PC-9 (cell line): ENCODE measurements around the gene C17orf113. TPM values are rescaled to one million over a fixed set of nuclear protein-coding genes. Genes with fewer than 3 reads are reported as not detected.

Source experiments
- BruUV-seq: library from RNA; stranded (reverse); fragments of 400-500 nt; replicated peaks from 2 replicates; lab custom pipeline; 2021; lab: Mats Ljungman, UMichigan
- CTCF ChIA-PET: fragments of 300-600 bp; sonication (Branson Sonifier 250); formaldehyde crosslinking; loops from one replicate; lab custom pipeline; 2022; ENCODE audit warnings: antibody characterized with exemption; lab: Charles Lee
- POLR2A ChIA-PET: fragments of 300-600 bp; sonication (Branson Sonifier 250); formaldehyde crosslinking; loops from one replicate; lab custom pipeline; 2022; ENCODE audit warnings: antibody characterized with exemption; ENCODE audit not compliant: unreplicated experiment; lab: Charles Lee
- DNase-seq, 2 experiments: peaks; one replicate each; pipeline versions ENCODE4 v3.0.0 to v3.0.0-alpha.2; 2015 to 2022; ENCODE audit warnings: mixed read lengths in 1 of 2
- H2AFZ ChIP-seq: fragments of 200-600 bp; sonication (generic); 2 replicates; pipeline ENCODE4 v1.8.1; 2017; ENCODE audit warnings: antibody characterized with exemption
- H3F3A ChIP-seq: fragments of 200-600 bp; sonication (generic); 2 replicates; pipeline ENCODE4 v1.8.1; 2017; ENCODE audit warnings: antibody characterized with exemption, mild to moderate bottlenecking, low read depth; ENCODE audit not compliant: insufficient read depth
- H3K27ac ChIP-seq: fragments of 200-600 bp; sonication (generic); 2 replicates; pipeline ENCODE4 v1.6.1; 2016; ENCODE audit warnings: mixed run types
- H3K27me3 ChIP-seq: fragments of 200-600 bp; sonication (generic); 2 replicates; pipeline ENCODE4 v1.6.1; 2016; ENCODE audit warnings: low read depth, mixed run types; ENCODE audit not compliant: insufficient read depth
- H3K36me3 ChIP-seq: fragments of 200-600 bp; sonication (generic); 2 replicates; pipeline ENCODE4 v1.6.1; 2016; ENCODE audit warnings: low read depth, mixed run types
- H3K4me1 ChIP-seq: fragments of 200-600 bp; sonication (generic); replicated peaks from 2 replicates; pipeline ENCODE4 v1.6.1; 2016; ENCODE audit warnings: mixed run types; ENCODE audit not compliant: insufficient read depth
- H3K4me2 ChIP-seq: fragments of 200-600 bp; sonication (generic); 2 replicates; pipeline ENCODE4 v1.6.1; 2017; ENCODE audit warnings: mixed run types
- H3K4me3 ChIP-seq: fragments of 200-600 bp; sonication (generic); 2 replicates; pipeline ENCODE4 v1.6.1; 2016; ENCODE audit warnings: mixed run types
- H3K79me2 ChIP-seq: fragments of 200-600 bp; sonication (generic); 2 replicates; pipeline ENCODE4 v1.6.1; 2017; ENCODE audit warnings: low read depth, mixed run types
- H3K9me2 ChIP-seq: fragments of 200-600 bp; sonication (generic); 2 replicates; pipeline ENCODE4 v1.8.1; 2017; ENCODE audit warnings: mild to moderate bottlenecking; ENCODE audit not compliant: insufficient read depth
- H3K9me3 ChIP-seq: fragments of 200-600 bp; sonication (generic); 2 replicates; pipeline ENCODE4 v1.8.1; 2016; ENCODE audit warnings: low read depth; ENCODE audit not compliant: insufficient read depth
- H4K20me1 ChIP-seq: fragments of 200-600 bp; sonication (generic); 2 replicates; pipeline ENCODE4 v1.8.1; 2017; ENCODE audit not compliant: insufficient read depth
- EZH2 ChIP-seq: fragments of 200-600 bp; sonication (generic); IDR thresholded peaks from 2 replicates; pipeline ENCODE4 v1.8.0; 2017; ENCODE audit warnings: antibody characterized with exemption, low read depth
- intact Hi-C: fragments of 100-400 bp; cut with micrococcal nuclease; formaldehyde crosslinking; loops from one replicate; pipeline ENCODE4 v1.10.0; 2022; ENCODE audit not compliant: unreplicated experiment
- total RNA-seq: library from RNA; stranded (reverse); gene quantifications from 2 replicates; pipeline ENCODE4 v1.2.3, GENCODE V29; 2021
- TF ChIP-seq, protein P1 (sequence below): fragments of 200-600 bp; sonication (generic); conservative IDR thresholded peaks from 2 replicates; pipeline ENCODE4 v1.6.1; 2017; ENCODE audit warnings: mixed run types, antibody characterized with exemption, mild to moderate bottlenecking, moderate library complexity

Gene C17orf113
- total RNA-seq, 1 experiment from 2014 or later = 3.4 TPM

DNA sequence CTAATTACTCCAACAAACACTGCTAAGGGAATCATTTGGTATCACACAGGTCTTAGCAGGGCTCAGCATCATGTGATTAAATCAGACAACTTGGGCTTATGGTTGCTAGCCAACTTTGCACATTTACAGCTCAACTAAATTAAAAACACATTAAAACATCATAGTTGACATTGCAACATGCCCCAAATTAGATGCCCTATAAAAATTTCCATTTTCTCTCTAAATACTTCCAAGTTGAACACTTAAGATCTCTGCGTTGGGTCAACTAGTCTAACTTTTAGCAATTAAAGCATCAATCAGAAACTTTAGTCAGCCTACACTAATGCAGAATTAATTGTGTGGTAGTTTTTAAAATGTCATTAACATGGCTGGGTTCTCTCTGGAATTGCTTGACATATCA, 45.2 kb downstream of the C17orf113 start:
- BruUV-seq = no TSS peak
- CTCF ChIA-PET = interaction anchor here (1.4 kb wide), 1 partner anchor 18 kb away, joined by 3 read pairs; no protein-coding TSS in a partner anchor
- no peaks in the 10 kb centered on the region for H3K9me3 ChIP-seq
- peaks cover 88% of the 10 kb centered on the region for H4K20me1 ChIP-seq
- H3K4me3 ChIP-seq = no peak overlapping the region
- no peak overlapping the region for H3K27ac ChIP-seq
- DNase-seq = no peak
- no peaks in the 10 kb centered on the region for H3F3A ChIP-seq
- no peak overlapping the region for H3K4me2 ChIP-seq
- intact Hi-C loops = no loop called here
- H3K9me2 ChIP-seq = no peaks in the 10 kb centered on the region
- H2AFZ ChIP-seq = no peak overlapping the region
- TF ChIP-seq, protein P1, sequence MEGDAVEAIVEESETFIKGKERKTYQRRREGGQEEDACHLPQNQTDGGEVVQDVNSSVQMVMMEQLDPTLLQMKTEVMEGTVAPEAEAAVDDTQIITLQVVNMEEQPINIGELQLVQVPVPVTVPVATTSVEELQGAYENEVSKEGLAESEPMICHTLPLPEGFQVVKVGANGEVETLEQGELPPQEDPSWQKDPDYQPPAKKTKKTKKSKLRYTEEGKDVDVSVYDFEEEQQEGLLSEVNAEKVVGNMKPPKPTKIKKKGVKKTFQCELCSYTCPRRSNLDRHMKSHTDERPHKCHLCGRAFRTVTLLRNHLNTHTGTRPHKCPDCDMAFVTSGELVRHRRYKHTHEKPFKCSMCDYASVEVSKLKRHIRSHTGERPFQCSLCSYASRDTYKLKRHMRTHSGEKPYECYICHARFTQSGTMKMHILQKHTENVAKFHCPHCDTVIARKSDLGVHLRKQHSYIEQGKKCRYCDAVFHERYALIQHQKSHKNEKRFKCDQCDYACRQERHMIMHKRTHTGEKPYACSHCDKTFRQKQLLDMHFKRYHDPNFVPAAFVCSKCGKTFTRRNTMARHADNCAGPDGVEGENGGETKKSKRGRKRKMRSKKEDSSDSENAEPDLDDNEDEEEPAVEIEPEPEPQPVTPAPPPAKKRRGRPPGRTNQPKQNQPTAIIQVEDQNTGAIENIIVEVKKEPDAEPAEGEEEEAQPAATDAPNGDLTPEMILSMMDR = no peak
- TF ChIP-seq EZH2 = no peak
- H3K27me3 ChIP-seq = no peaks in the 10 kb centered on the region
- H3K4me1 ChIP-seq = peaks cover 5% of the 10 kb centered on the region; the same call in 1 of the 2 replicates
- H3K36me3 ChIP-seq = peaks cover 11% of the 10 kb centered on the region
- POLR2A ChIA-PET = interaction anchor here (0.6 kb wide), 1 partner anchor 793 kb away, joined by 4 read pairs; the partner anchor contains the start of genes CNTD1 and COA3
- peaks cover 89% of the 10 kb centered on the region for H3K79me2 ChIP-seq

DNA sequence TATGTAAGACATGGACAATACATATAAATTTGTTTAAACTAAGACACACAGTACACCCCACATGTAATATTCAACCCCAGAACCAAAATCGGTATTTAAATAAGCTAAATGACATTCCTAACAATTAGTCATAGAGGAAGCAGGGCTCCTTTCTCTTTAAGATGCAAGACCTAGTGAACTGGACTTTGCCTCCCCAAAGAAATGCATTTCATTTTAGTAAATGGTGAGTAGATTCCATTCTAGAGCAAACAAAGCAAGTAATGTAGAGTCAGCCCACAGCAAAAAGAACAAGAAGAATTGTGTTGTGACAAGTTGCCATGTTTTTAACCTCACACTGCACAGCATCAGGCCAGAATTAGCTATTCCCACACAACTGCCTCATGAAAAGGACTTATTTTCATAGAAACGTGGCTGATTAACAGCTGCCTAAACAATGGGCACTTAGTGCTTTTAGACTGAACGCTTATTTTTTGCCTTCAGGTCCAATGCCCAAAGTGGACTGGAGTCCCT, 47.6 kb downstream of the C17orf113 start:
- H3K9me2 ChIP-seq = no peaks in the 10 kb centered on the region
- intact Hi-C loops = no loop called here
- TF ChIP-seq EZH2 = no peak
- TF ChIP-seq, protein P1 = no peak
- POLR2A ChIA-PET = no interaction called here
- DNase-seq = no peak
- H4K20me1 ChIP-seq = peaks cover 72% of the 10 kb centered on the region
- H3K27ac ChIP-seq = no peak overlapping the region
- BruUV-seq = no TSS peak
- peaks cover 15% of the 10 kb centered on the region for H3K36me3 ChIP-seq
- H3K27me3 ChIP-seq = no peaks in the 10 kb centered on the region
- no peak overlapping the region for H3K4me2 ChIP-seq
- peaks cover 4% of the 10 kb centered on the region; the same call in 1 of the 2 replicates for H3F3A ChIP-seq
- H3K9me3 ChIP-seq = no peaks in the 10 kb centered on the region
- no peak overlapping the region for H2AFZ ChIP-seq
- H3K4me1 ChIP-seq = no peaks in the 10 kb centered on the region
- no peak overlapping the region for H3K4me3 ChIP-seq
- H3K79me2 ChIP-seq = peaks cover 66% of the 10 kb centered on the region
- CTCF ChIA-PET = interaction anchor here (0.6 kb wide), 1 partner anchor 17 kb away, joined by 6 read pairs; the partner anchor contains the start of gene NKIRAS2

DNA sequence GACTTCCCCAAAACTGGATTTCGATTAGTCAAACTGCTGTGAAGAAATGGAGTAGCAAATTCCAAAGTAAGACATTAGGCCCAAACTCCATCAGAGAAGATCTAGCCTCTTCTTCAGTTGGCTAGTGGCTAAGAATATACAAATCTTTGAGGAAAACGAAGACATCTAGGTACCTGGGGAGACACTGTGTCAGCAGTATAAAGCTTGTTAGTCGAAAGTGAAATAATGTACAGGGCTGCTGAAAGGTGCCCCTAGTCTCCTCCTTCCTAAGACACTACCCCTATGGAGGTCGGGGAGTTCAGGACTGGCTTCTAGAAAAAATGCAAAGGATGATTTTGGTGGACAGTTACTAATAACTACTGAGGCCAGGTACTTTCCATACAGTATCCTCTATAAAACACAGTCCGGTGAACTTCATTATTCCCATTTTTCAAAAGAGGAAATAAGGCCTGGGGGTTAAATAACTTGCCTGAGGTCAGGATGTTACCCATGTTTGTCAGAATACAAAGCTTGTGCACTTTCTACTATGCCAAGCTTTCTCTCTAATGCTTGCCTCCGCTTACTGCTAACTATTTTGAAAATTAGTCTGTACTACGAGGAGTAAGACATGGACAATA, 48.1 kb downstream of the C17orf113 start:
- no peak overlapping the region for H2AFZ ChIP-seq
- H3K4me1 ChIP-seq = no peaks in the 10 kb centered on the region
- H3K4me2 ChIP-seq = no peak overlapping the region
- H3K9me2 ChIP-seq = no peaks in the 10 kb centered on the region
- TF ChIP-seq EZH2 = no peak
- TF ChIP-seq, protein P1 = no peak
- H3K27me3 ChIP-seq = no peaks in the 10 kb centered on the region
- no peaks in the 10 kb centered on the region for H3K9me3 ChIP-seq
- DNase-seq = no peak
- peaks cover 71% of the 10 kb centered on the region for H4K20me1 ChIP-seq
- H3K4me3 ChIP-seq = no peak overlapping the region
- H3F3A ChIP-seq = peaks cover 4% of the 10 kb centered on the region; the same call in 1 of the 2 replicates
- CTCF ChIA-PET = interaction anchor here (0.6 kb wide), 1 partner anchor 18 kb away, joined by 6 read pairs; the partner anchor contains the start of gene NKIRAS2
- intact Hi-C loops = no loop called here
- BruUV-seq = no TSS peak
- peaks cover 18% of the 10 kb centered on the region for H3K36me3 ChIP-seq
- POLR2A ChIA-PET = no interaction called here
- H3K79me2 ChIP-seq = peaks cover 60% of the 10 kb centered on the region
- no peak overlapping the region for H3K27ac ChIP-seq
